ENCODE data around the gene ZNF260. TPM values are rescaled to one million over a fixed set of nuclear protein-coding genes. Genes with fewer than 3 reads are reported as not detected.

The ZNF260 gene
- total and polyA plus RNA-seq, 2 of the 13 experiments (the other 11 are each of a cell fraction or from before 2014, with no cell fraction given) = 2.8 to 10.5 TPM

- TF ChIP-seq SP5 (CRISPR knock-in tag; IDR thresholded peaks at IDR 0.05; ENCODE audit: borderline replicate concordance, low read depth) = peak; percentile 35; the same call in 1 of the 2 replicates
- TF ChIP-seq MXD4 (CRISPR knock-in tag; IDR thresholded peaks at IDR 0.05) = peak; percentile 98
- TF ChIP-seq HMG20A (CRISPR knock-in tag; IDR thresholded peaks at IDR 0.05; ENCODE audit: borderline replicate concordance) = no peak
- 0 out of 2 replicates have a peak, but pooled peaks have one; percentile 58 for TF ChIP-seq MEIS2 (CRISPR knock-in tag; IDR thresholded peaks at IDR 0.05)
- TF ChIP-seq, protein P1, sequence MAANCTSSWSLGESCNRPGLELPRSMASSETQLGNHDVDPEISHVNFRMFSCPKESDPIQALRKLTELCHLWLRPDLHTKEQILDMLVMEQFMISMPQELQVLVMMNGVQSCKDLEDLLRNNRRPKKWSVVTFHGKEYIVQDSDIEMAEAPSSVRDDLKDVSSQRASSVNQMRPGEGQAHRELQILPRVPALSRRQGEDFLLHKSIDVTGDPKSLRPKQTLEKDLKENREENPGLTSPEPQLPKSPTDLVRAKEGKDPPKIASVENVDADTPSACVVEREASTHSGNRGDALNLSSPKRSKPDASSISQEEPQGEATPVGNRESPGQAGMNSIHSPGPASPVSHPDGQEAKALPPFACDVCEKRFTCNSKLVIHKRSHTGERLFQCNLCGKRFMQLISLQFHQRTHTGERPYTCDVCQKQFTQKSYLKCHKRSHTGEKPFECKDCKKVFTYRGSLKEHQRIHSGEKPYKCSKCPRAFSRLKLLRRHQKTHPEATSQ (CRISPR knock-in tag; IDR thresholded peaks at IDR 0.05; ENCODE audit: borderline replicate concordance) = peak; percentile 31; the same call in 1 of the 2 replicates
- peak; percentile 91 for TF ChIP-seq KMT2A (CRISPR knock-in tag; IDR thresholded peaks at IDR 0.05)
- 0 out of 2 replicates have a peak, but pooled peaks have one; percentile 38 for TF ChIP-seq MYNN (CRISPR knock-in tag; IDR thresholded peaks at IDR 0.05; ENCODE audit: low read depth)
- no peak for TF ChIP-seq NPAS2 (CRISPR knock-in tag; IDR thresholded peaks at IDR 0.05; ENCODE audit: borderline replicate concordance)
- peak; percentile 95 for TF ChIP-seq GABPA (IDR thresholded peaks at IDR 0.05; ENCODE audit: low read depth, low read length)
- TF ChIP-seq GABPA (CRISPR knock-in tag; IDR thresholded peaks at IDR 0.05; ENCODE audit: low read depth) = peak; percentile 97
- no peak; the same call in 1 of the 2 replicates for TF ChIP-seq CHCHD3 (CRISPR knock-in tag; IDR thresholded peaks at IDR 0.05)
- TF ChIP-seq PBX2 (CRISPR knock-in tag; IDR thresholded peaks at IDR 0.05) = no peak
- TF ChIP-seq PLSCR1 (CRISPR knock-in tag; IDR thresholded peaks at IDR 0.05; ENCODE audit: borderline replicate concordance) = peak; percentile 83; the same call in 1 of the 2 replicates
- TF ChIP-seq PHF5A (CRISPR knock-in tag; IDR thresholded peaks at IDR 0.05; ENCODE audit: low read depth, unreplicated experiment) = peak; percentile 76
- peak; percentile 71; the same call in 1 of the 2 replicates for TF ChIP-seq HDAC2 (CRISPR knock-in tag; IDR thresholded peaks at IDR 0.05)
- no peak for TF ChIP-seq JDP2 (CRISPR knock-in tag; IDR thresholded peaks at IDR 0.05; ENCODE audit: borderline replicate concordance)
- TF ChIP-seq ZNF709 (CRISPR knock-in tag; IDR thresholded peaks at IDR 0.05) = peak; percentile 77; the same call in 1 of the 2 replicates
- TF ChIP-seq EP300 (IDR thresholded peaks at IDR 0.05; ENCODE audit: low read depth in 2 of 2, low read length in 2 of 2) = no peak
- no peak for TF ChIP-seq EP300 (CRISPR knock-in tag; IDR thresholded peaks at IDR 0.05; ENCODE audit: borderline replicate concordance)
- TF ChIP-seq, protein P2, sequence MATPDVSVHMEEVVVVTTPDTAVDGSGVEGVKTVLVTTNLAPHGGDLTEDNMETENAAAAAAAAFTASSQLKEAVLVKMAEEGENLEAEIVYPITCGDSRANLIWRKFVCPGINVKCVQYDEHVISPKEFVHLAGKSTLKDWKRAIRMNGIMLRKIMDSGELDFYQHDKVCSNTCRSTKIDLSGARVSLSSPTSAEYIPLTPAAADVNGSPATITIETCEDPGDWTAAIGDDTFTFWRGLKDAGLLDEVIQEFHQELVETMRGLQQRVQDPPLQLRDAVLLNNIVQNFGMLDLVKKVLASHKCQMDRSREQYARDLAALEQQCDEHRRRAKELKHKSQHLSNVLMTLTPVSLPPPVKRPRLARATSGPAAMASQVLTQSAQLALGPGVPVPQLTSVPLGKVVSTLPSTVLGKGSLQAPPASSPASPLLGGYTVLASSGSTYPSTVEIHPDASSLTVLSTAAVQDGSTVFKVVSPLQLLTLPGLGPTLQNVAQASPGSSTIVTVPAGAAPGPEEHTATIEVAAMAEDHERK (CRISPR knock-in tag; IDR thresholded peaks at IDR 0.05; ENCODE audit: low read depth) = no peak
- no peak for TF ChIP-seq EZH2 (conservative IDR thresholded peaks at IDR 0.05; ENCODE audit: low read depth, low read length)
- TF ChIP-seq JUNB (CRISPR knock-in tag; IDR thresholded peaks at IDR 0.05; ENCODE audit: borderline replicate concordance) = no peak
- TF ChIP-seq ZNF367 (CRISPR knock-in tag; IDR thresholded peaks at IDR 0.05; ENCODE audit: borderline replicate concordance) = no peak; the same call in 1 of the 2 replicates
Measured at GRCh38 chr19:36573020-36573894, 45.2 kb upstream of the ZNF260 start, which contains the start of gene ZNF529 (continued).

Measured in HepG2 (cell line).